ENCODE results near the gene ZSCAN9.
A peak's percentile ranks its signal among the peaks of the same experiment; 100 is the strongest.

The ZSCAN9 gene

GRCh38 chr6:28206928-28207509 lies 18.1 kb upstream of the ZSCAN9 start:
- Histone ChIP-seq H3K9me3 (replicated peaks in 1 of 11) (peaks cover 31 to 61% (median 38%) of the 10 kb centered on the region in 11 experiments), H3K36me3 (no peaks in the 10 kb centered on the region; a peak in 1 of 22 replicates), H3K27ac (no peak overlapping the region), H4K20me1 (no peaks in the 10 kb centered on the region), H3K4me1 (peaks cover 0 to 17% (median 8%) of the 10 kb centered on the region in 10 experiments; a peak in 16 of 20 replicates), H3K9ac (no peak overlapping the region), H3K4me2 (no peak overlapping the region), H3K4me3 (no peak overlapping the region), H3K27me3 (peaks cover 30 to 47% (median 35%) of the 10 kb centered on the region in 11 experiments)
- TF ChIP-seq Cebpa-rat (IDR thresholded peaks at IDR 0.05): no peak

- H4K20me1 ChIP-seq: no peaks in the 10 kb centered on the region
- no peak overlapping the region for H3K4me3 ChIP-seq
- peaks cover 0 to 16% (median 3%) of the 10 kb centered on the region in 10 experiments; a peak in 16 of 20 replicates for H3K4me1 ChIP-seq
- no peaks in the 10 kb centered on the region; a peak in 1 of 22 replicates for H3K36me3 ChIP-seq
- H3K9me3 ChIP-seq (replicated peaks in 1 of 11): peaks cover 35 to 61% (median 44%) of the 10 kb centered on the region in 11 experiments
- no peak overlapping the region for H3K9ac ChIP-seq
- H3K27me3 ChIP-seq: peaks cover 36 to 53% (median 41%) of the 10 kb centered on the region in 11 experiments
- TF ChIP-seq Cebpa-rat (IDR thresholded peaks at IDR 0.05): no peak
- no peak overlapping the region for H3K27ac ChIP-seq
- H3K4me2 ChIP-seq: no peak overlapping the region
These were observed 17.5 kb upstream of the ZSCAN9 start for GRCh38 chr6:28207510-28208110.

- Histone ChIP-seq H3K27ac (no peak overlapping the region), H3K4me1 (peaks cover 0 to 15% (median 3%) of the 10 kb centered on the region in 10 experiments; a peak in 5 of 20 replicates), H3K27me3 (peaks cover 41 to 59% (median 47%) of the 10 kb centered on the region in 11 experiments), H3K4me3 (no peak overlapping the region), H3K36me3 (no peaks in the 10 kb centered on the region; a peak in 1 of 22 replicates), H3K9me3 (replicated peaks in 1 of 11) (peaks cover 31 to 58% (median 45%) of the 10 kb centered on the region in 11 experiments), H3K9ac (no peak overlapping the region), H3K4me2 (no peak overlapping the region), H4K20me1 (no peaks in the 10 kb centered on the region)
- no peak for TF ChIP-seq Cebpa-rat (IDR thresholded peaks at IDR 0.05)
These were observed 16.9 kb upstream of the ZSCAN9 start for GRCh38 chr6:28208111-28208659.

GRCh38 chr6:28209753-28210535 lies 15.1 kb upstream of the ZSCAN9 start:
- no peak for TF ChIP-seq Cebpa-rat (IDR thresholded peaks at IDR 0.05)
- Histone ChIP-seq H3K36me3 (no peaks in the 10 kb centered on the region; a peak in 1 of 22 replicates), H4K20me1 (no peaks in the 10 kb centered on the region), H3K27me3 (peaks cover 59 to 76% (median 64%) of the 10 kb centered on the region in 11 experiments), H3K9ac (no peak overlapping the region), H3K4me3 (no peak overlapping the region), H3K4me2 (no peak overlapping the region), H3K9me3 (replicated peaks in 1 of 11) (peaks cover 21 to 45% (median 35%) of the 10 kb centered on the region in 11 experiments), H3K4me1 (peaks cover 0 to 15% (median 3%) of the 10 kb centered on the region in 10 experiments; a peak in 5 of 20 replicates), H3K27ac (no peak overlapping the region)

- H3K27me3 ChIP-seq: peaks cover 76 to 93% (median 85%) of the 10 kb centered on the region in 11 experiments
- no peaks in the 10 kb centered on the region for H4K20me1 ChIP-seq
- peaks cover 15 to 49% (median 34%) of the 10 kb centered on the region in 11 experiments for H3K9me3 ChIP-seq (replicated peaks in 1 of 11)
- H3K4me3 ChIP-seq: peak overlapping the region in 4 of 10 experiments; percentile 20 to 35 (median 26); a peak in 4 of 20 replicates
- peak overlapping the region in 7 of 11 experiments; percentile 25 to 75 (median 46); a peak in 10 of 22 replicates for H3K4me2 ChIP-seq
- TF ChIP-seq Cebpa-rat (IDR thresholded peaks at IDR 0.05): no peak
- H3K27ac ChIP-seq: no peak overlapping the region
- no peak overlapping the region for H3K9ac ChIP-seq
- peaks cover 0 to 15% (median 3%) of the 10 kb centered on the region in 10 experiments; a peak in 5 of 20 replicates for H3K4me1 ChIP-seq
- no peaks in the 10 kb centered on the region; a peak in 1 of 22 replicates for H3K36me3 ChIP-seq
These were observed 13.1 kb upstream of the ZSCAN9 start for GRCh38 chr6:28211840-28212509.

GRCh38 chr6:28212510-28213212 lies 12.4 kb upstream of the ZSCAN9 start:
- no peak overlapping the region for H3K9ac ChIP-seq

GRCh38 chr6:28213213-28213523 lies 11.9 kb upstream of the ZSCAN9 start:
- 0 out of 20 replicates have a peak overlapping the region, but pooled peaks of 2 of the 10 experiments have one; percentile 20 to 35 for H3K4me3 ChIP-seq
- H3K9ac ChIP-seq: no peak overlapping the region
- H3K27me3 ChIP-seq: peaks cover 73 to 93% (median 87%) of the 10 kb centered on the region in 11 experiments

More at GRCh38 chr6:28212510-28213212, 12.4 kb upstream of the ZSCAN9 start:
- Histone ChIP-seq H3K27ac (no peak overlapping the region), H3K4me1 (peaks cover 0 to 15% (median 3%) of the 10 kb centered on the region in 10 experiments; a peak in 5 of 20 replicates), H3K36me3 (no peaks in the 10 kb centered on the region; a peak in 1 of 22 replicates), H3K27me3 (peaks cover 71 to 93% (median 87%) of the 10 kb centered on the region in 11 experiments), H4K20me1 (no peaks in the 10 kb centered on the region), H3K4me2 (peak overlapping the region in 7 of 11 experiments; percentile 25 to 75 (median 46); a peak in 13 of 22 replicates), H3K9me3 (replicated peaks in 1 of 11) (peaks cover 8 to 42% (median 27%) of the 10 kb centered on the region in 11 experiments), H3K4me3 (peak overlapping the region in 4 of 10 experiments; percentile 20 to 35 (median 26); a peak in 4 of 20 replicates)
- no peak for TF ChIP-seq Cebpa-rat (IDR thresholded peaks at IDR 0.05)

More at GRCh38 chr6:28213213-28213523, 11.9 kb upstream of the ZSCAN9 start:
- no peak for TF ChIP-seq Cebpa-rat (IDR thresholded peaks at IDR 0.05)
- Histone ChIP-seq H4K20me1 (no peaks in the 10 kb centered on the region), H3K9me3 (replicated peaks in 1 of 11) (peaks cover 3 to 41% (median 22%) of the 10 kb centered on the region in 11 experiments), H3K4me2 (peak overlapping the region in 4 of 11 experiments; percentile 46 to 75 (median 60); a peak in 8 of 22 replicates), H3K36me3 (no peaks in the 10 kb centered on the region), H3K27ac (no peak overlapping the region), H3K4me1 (peaks cover 0 to 18% (median 4%) of the 10 kb centered on the region in 10 experiments; a peak in 6 of 20 replicates)
